HCT116 (cell line): ENCODE data around the gene NAV3. TPM values are rescaled to one million over a fixed set of nuclear protein-coding genes. Genes with fewer than 3 reads are reported as not detected.

Source experiments
- ATAC-seq: fragments of 200-7000 bp; cut with Tn5 transposase; 2 replicates; pipeline ENCODE4 v1.9.1; 2020; ENCODE audit warnings: mild to moderate bottlenecking, moderate library complexity
- BruUV-seq: library from RNA; stranded (reverse); fragments of 400-500 nt; replicated peaks from 2 replicates; lab custom pipeline; 2021; lab: Mats Ljungman, UMichigan
- CTCF ChIA-PET: fragments of 300-600 bp; sonication (Branson Sonifier 250); formaldehyde crosslinking; loops from one replicate; lab custom pipeline; 2021; ENCODE audit warnings: antibody characterized with exemption; lab: Charles Lee
- POLR2A ChIA-PET: fragments of 300-600, 350-600 bp; sonication (Branson Sonifier 250); formaldehyde crosslinking; loops from one replicate; lab custom pipeline; 2021; ENCODE audit warnings: antibody characterized with exemption; lab: Charles Lee
- RAD21 ChIA-PET, 2 experiments: fragments of 300-600 bp; sonication (Branson Sonifier 250); formaldehyde crosslinking; loops; one replicate each; lab custom pipeline; 2023; ENCODE audit warnings: low total read pairs in 2 of 2; ENCODE audit not compliant: uncharacterized antibody in 2 of 2, unreplicated experiment in 2 of 2, low non-redundant PET in 1 of 2; lab: Charles Lee
- DNase-seq: peaks from one replicate; pipeline ENCODE4 v3.0.0-alpha.2; 2010; ENCODE audit warnings: low read depth, low spot score
- H2AFZ ChIP-seq: fragments of 200-600 bp; shearing (Covaris generic), sonication (generic); 2 replicates; pipeline ENCODE4 v1.6.1; 2017; ENCODE audit warnings: low read depth, mixed run types, mixed read lengths, antibody characterized with exemption, low read length; ENCODE audit not compliant: poor library complexity, severe bottlenecking
- H3K27ac ChIP-seq: 2 replicates; pipeline ENCODE4 v1.5.1; 2012; ENCODE audit warnings: low read depth, low read length
- H3K27me3 ChIP-seq: fragments of 200-600 bp; sonication (generic); 2 replicates; pipeline ENCODE4 v1.6.1; 2016; ENCODE audit warnings: mixed run types, low read length, mixed read lengths; ENCODE audit not compliant: insufficient read depth
- H3K36me3 ChIP-seq, 2 experiments: fragments of 200-500 bp in 1 of 2; fragments of 200-600 bp in 1 of 2; sonication (Bioruptor generic) in 1 of 2; sonication (generic) in 1 of 2; 2 replicates each; pipeline versions ENCODE4 v1.5.1 to v1.6.1; 2014 to 2016; ENCODE audit warnings: low read length in 2 of 2, inconsistent platforms in 1 of 2, mixed read lengths in 1 of 2, mixed run types in 1 of 2; ENCODE audit not compliant: insufficient read depth in 2 of 2, control insufficient read depth in 1 of 2
- H3K4me1 ChIP-seq, 2 experiments: fragments of 200-600 bp in 1 of 2; sonication (generic) in 1 of 2; 2 replicates each; pipeline versions ENCODE4 v1.5.1 to v1.6.1; 2012 to 2017; ENCODE audit warnings: low read length in 2 of 2, inconsistent platforms in 1 of 2, mild to moderate bottlenecking in 1 of 2, mixed read lengths in 1 of 2, mixed run types in 1 of 2, moderate library complexity in 1 of 2; ENCODE audit not compliant: insufficient read depth in 2 of 2, control insufficient read depth in 1 of 2
- H3K4me2 ChIP-seq: fragments of 200-600 bp; sonication (generic); 2 replicates; pipeline ENCODE4 v1.6.1; 2017; ENCODE audit warnings: mixed run types, low read length, mixed read lengths
- H3K4me3 ChIP-seq, 2 experiments: fragments of 200-600 bp in 1 of 2; sonication (generic) in 1 of 2; replicated peaks in 1 of 2; 2 replicates each; pipeline ENCODE4 v1.5.1; 2011 to 2016; ENCODE audit warnings: low read length in 2 of 2, control low read depth in 1 of 2, low read depth in 1 of 2, mild to moderate bottlenecking in 1 of 2, mixed read lengths in 1 of 2, mixed run types in 1 of 2
- H3K79me2 ChIP-seq: fragments of 200-600 bp; sonication (generic); 2 replicates; pipeline ENCODE4 v1.6.1; 2017; ENCODE audit warnings: mild to moderate bottlenecking, mixed run types, low read length, moderate library complexity, mixed read lengths; ENCODE audit not compliant: insufficient read depth
- H3K9ac ChIP-seq: fragments of 200-600 bp; sonication (generic); 2 replicates; pipeline ENCODE4 v1.6.1; 2016; ENCODE audit warnings: low read length, mixed read lengths
- H3K9me2 ChIP-seq: fragments of 200-600 bp; sonication (generic), shearing (Covaris generic); 2 replicates; pipeline ENCODE4 v1.6.1; 2017; ENCODE audit warnings: mixed run types, mild to moderate bottlenecking, moderate library complexity; ENCODE audit not compliant: insufficient read depth
- H3K9me3 ChIP-seq, 2 experiments: fragments of 200-500 bp in 1 of 2; fragments of 200-600 bp in 1 of 2; sonication (Bioruptor generic) in 1 of 2; sonication (generic) in 1 of 2; 2 replicates each; pipeline ENCODE4 v1.6.1; 2014 to 2017; ENCODE audit warnings: low read length in 2 of 2, mixed read lengths in 2 of 2, inconsistent platforms in 1 of 2, low read depth in 1 of 2, mild to moderate bottlenecking in 1 of 2, mixed run types in 1 of 2, moderate library complexity in 1 of 2; ENCODE audit not compliant: control insufficient read depth in 1 of 2, insufficient read depth in 1 of 2
- H4K20me1 ChIP-seq: fragments of 200-600 bp; sonication (generic), shearing (Covaris generic); 2 replicates; pipeline ENCODE4 v1.6.1; 2017; ENCODE audit warnings: mixed run types, mild to moderate bottlenecking, moderate library complexity; ENCODE audit not compliant: insufficient read depth
- CEBPB ChIP-seq: IDR thresholded peaks from 2 replicates; pipeline ENCODE4 v1.6.1; 2012; ENCODE audit warnings: low read depth
- EZH2phosphoT487 ChIP-seq: fragments of 200-600 bp; IDR thresholded peaks from 2 replicates; pipeline ENCODE4 v1.6.1; 2018; ENCODE audit warnings: antibody characterized with exemption, borderline replicate concordance
- FOSL1 ChIP-seq: IDR thresholded peaks from 2 replicates; pipeline ENCODE4 v1.6.1; 2012; ENCODE audit warnings: low read depth
- YY1 ChIP-seq: IDR thresholded peaks from 2 replicates; pipeline ENCODE4 v1.6.1; 2011; ENCODE audit warnings: low read length, low read depth, moderate library complexity, mild to moderate bottlenecking; ENCODE audit not compliant: insufficient replicate concordance; ENCODE audit errors: extremely low read depth
- intact Hi-C: fragments of 100-400 bp; cut with micrococcal nuclease; formaldehyde crosslinking; loops from 2 replicates; pipeline ENCODE4 v1.10.0; 2022
- total RNA-seq: library from RNA; stranded (reverse); gene quantifications from one replicate; pipeline ENCODE4 v1.2.1, GENCODE V29; 2021; ENCODE audit not compliant: unreplicated experiment
- TF ChIP-seq, protein P1 (sequence below): IDR thresholded peaks from 2 replicates; pipeline ENCODE4 v1.6.1; 2012; ENCODE audit warnings: low read depth
- TF ChIP-seq, protein P2 (sequence below): IDR thresholded peaks from 2 replicates; pipeline ENCODE4 v1.6.1; 2012
- TF ChIP-seq, protein P3 (sequence below): IDR thresholded peaks from 2 replicates; pipeline ENCODE4 v1.6.1; 2012

NAV3 gene
- total RNA-seq, 1 experiment from 2014 or later, result 7.8 TPM

DNA sequence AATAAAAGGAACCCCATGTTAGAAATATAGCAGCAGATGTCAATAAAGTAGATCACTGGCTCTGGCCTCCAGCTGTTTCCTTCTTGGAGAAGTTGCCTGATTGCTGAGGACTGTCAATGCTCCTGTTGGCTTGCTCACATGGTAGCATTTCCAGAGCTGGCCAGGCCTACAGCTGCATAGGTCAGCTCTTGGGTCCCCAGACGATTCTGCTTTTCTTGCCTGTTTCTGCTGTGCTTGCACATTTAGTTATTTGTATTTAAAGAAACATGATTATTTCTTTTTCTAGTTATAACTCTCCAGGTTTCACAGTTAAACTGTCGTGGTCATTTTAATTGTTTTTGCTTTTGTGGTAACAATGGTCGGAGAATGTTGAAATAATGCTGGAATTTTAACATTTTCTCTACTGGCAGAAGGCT, 7.2 kb downstream of the NAV3 start (continued):
- TF ChIP-seq, protein P1, sequence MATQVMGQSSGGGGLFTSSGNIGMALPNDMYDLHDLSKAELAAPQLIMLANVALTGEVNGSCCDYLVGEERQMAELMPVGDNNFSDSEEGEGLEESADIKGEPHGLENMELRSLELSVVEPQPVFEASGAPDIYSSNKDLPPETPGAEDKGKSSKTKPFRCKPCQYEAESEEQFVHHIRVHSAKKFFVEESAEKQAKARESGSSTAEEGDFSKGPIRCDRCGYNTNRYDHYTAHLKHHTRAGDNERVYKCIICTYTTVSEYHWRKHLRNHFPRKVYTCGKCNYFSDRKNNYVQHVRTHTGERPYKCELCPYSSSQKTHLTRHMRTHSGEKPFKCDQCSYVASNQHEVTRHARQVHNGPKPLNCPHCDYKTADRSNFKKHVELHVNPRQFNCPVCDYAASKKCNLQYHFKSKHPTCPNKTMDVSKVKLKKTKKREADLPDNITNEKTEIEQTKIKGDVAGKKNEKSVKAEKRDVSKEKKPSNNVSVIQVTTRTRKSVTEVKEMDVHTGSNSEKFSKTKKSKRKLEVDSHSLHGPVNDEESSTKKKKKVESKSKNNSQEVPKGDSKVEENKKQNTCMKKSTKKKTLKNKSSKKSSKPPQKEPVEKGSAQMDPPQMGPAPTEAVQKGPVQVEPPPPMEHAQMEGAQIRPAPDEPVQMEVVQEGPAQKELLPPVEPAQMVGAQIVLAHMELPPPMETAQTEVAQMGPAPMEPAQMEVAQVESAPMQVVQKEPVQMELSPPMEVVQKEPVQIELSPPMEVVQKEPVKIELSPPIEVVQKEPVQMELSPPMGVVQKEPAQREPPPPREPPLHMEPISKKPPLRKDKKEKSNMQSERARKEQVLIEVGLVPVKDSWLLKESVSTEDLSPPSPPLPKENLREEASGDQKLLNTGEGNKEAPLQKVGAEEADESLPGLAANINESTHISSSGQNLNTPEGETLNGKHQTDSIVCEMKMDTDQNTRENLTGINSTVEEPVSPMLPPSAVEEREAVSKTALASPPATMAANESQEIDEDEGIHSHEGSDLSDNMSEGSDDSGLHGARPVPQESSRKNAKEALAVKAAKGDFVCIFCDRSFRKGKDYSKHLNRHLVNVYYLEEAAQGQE, result no peak
- TF ChIP-seq, protein P2, sequence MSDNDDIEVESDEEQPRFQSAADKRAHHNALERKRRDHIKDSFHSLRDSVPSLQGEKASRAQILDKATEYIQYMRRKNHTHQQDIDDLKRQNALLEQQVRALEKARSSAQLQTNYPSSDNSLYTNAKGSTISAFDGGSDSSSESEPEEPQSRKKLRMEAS, result no peak
- TF ChIP-seq CEBPB (no peak), EZH2phosphoT487 (no peak)

DNA sequence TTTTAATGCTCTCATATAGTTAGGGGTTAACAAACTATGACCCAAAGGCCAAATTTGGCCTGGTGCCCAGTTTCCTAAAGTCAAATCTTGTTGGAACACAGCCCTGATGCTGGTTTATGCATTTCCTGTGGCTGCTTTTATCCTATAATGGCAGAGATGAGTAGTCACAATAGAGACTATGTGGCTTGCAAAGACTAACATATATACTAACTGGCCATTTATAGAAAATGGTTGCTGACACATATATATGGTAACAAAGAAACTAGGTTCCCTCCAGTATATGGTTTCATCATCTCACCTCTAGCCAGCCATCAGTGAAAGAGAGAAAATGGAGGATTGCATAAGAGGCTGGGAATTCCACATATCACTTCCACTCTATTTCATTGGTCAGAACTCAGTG, 10.8 kb downstream of the NAV3 start:
- no peaks in the 10 kb centered on the region for H3K36me3 ChIP-seq
- H3K4me1 ChIP-seq, result peaks cover 16 to 28% of the 10 kb centered on the region in 2 experiments; a peak in 3 of 4 replicates
- intact Hi-C loops, result no loop called here
- no peak overlapping the region for H3K9ac ChIP-seq
- DNase-seq (no peak), ATAC-seq (no peak)
- no peak overlapping the region for H3K4me2 ChIP-seq
- no TSS peak for BruUV-seq
- H3K4me3 ChIP-seq, result no peak overlapping the region
- ChIA-PET CTCF (no interaction called here), RAD21 (no interaction called here), POLR2A (no interaction called here)
- H3K27ac ChIP-seq, result no peak overlapping the region
- H3K9me2 ChIP-seq, result no peaks in the 10 kb centered on the region
- H3K9me3 ChIP-seq, result no peaks in the 10 kb centered on the region
- no peaks in the 10 kb centered on the region for H4K20me1 ChIP-seq
- H2AFZ ChIP-seq, result no peak overlapping the region
- no peaks in the 10 kb centered on the region for H3K79me2 ChIP-seq
- TF ChIP-seq, protein P3, sequence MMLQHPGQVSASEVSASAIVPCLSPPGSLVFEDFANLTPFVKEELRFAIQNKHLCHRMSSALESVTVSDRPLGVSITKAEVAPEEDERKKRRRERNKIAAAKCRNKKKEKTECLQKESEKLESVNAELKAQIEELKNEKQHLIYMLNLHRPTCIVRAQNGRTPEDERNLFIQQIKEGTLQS, result no peak
- TF ChIP-seq FOSL1 (no peak), YY1 (no peak)
- TF ChIP-seq, all 23 proteins: peak for 0
- no peaks in the 10 kb centered on the region for H3K27me3 ChIP-seq
